Smooth muscle cell (in vitro differentiated cells): Measurements from ENCODE around the gene NPR3. TPM values are rescaled to one million over a fixed set of nuclear protein-coding genes. Genes with fewer than 3 reads are reported as not detected.
A peak's percentile ranks its signal among the peaks of the same experiment; 100 is the strongest.

ENCODE experiments used
- DNase-seq: peaks from one replicate; lab custom pipeline; 2025; ENCODE audit not compliant: unreplicated experiment; lab: John Stamatoyannopoulos, UW
- H2AFZ ChIP-seq: fragments of 200-600 bp; sonication (generic); 2 replicates; pipeline ENCODE4 v1.6.0; 2016; ENCODE audit warnings: antibody characterized with exemption, low read depth, mild to moderate bottlenecking
- H3F3A ChIP-seq: fragments of 200-600 bp; sonication (generic); 2 replicates; pipeline ENCODE4 v1.6.0; 2017; ENCODE audit warnings: antibody characterized with exemption, low read depth
- H3K27ac ChIP-seq: fragments of 200-600 bp; sonication (generic); 2 replicates; pipeline ENCODE4 v1.5.1; 2016; ENCODE audit warnings: low read depth, mild to moderate bottlenecking
- H3K27me3 ChIP-seq: fragments of 200-600 bp; sonication (generic); 2 replicates; pipeline ENCODE4 v1.6.1; 2016; ENCODE audit warnings: low read depth, mild to moderate bottlenecking
- H3K36me3 ChIP-seq: fragments of 200-600 bp; sonication (generic); 2 replicates; pipeline ENCODE4 v1.5.1; 2016; ENCODE audit warnings: low read depth
- H3K4me1 ChIP-seq: fragments of 200-600 bp; sonication (generic); 2 replicates; pipeline ENCODE4 v1.5.1; 2016; ENCODE audit warnings: low read depth
- H3K4me2 ChIP-seq: fragments of 200-600 bp; sonication (generic); 2 replicates; pipeline ENCODE4 v1.6.0; 2016; ENCODE audit warnings: mild to moderate bottlenecking
- H3K4me3 ChIP-seq: fragments of 200-600 bp; sonication (generic); 2 replicates; pipeline ENCODE4 v1.5.1; 2016; ENCODE audit warnings: mild to moderate bottlenecking
- H3K79me2 ChIP-seq: fragments of 200-600 bp; sonication (generic); 2 replicates; pipeline ENCODE4 v1.6.0; 2016; ENCODE audit warnings: low read depth, mild to moderate bottlenecking
- H3K9ac ChIP-seq: fragments of 200-600 bp; sonication (generic); 2 replicates; pipeline ENCODE4 v1.6.0; 2016; ENCODE audit warnings: low read depth
- H3K9me3 ChIP-seq: fragments of 200-600 bp; sonication (generic); replicated peaks from 2 replicates; pipeline ENCODE4 v1.5.1; 2016; ENCODE audit warnings: low read depth
- H4K20me1 ChIP-seq: fragments of 200-600 bp; sonication (generic); 2 replicates; pipeline ENCODE4 v1.6.0; 2016; ENCODE audit warnings: low read depth
- WGBS: methylation state at CpG from one replicate; pipeline ENCODE4 v1.1.7; 2016; ENCODE audit warnings: low lambda C conversion rate; 5-methylcytosine and 5-hydroxymethylcytosine counted together
- polyA plus RNA-seq: library from polyadenylated mRNA; unstranded; fragments of >200 nt; fragmentation: Nextera tagmentation; extraction: Ambion mirVana; gene quantifications from 2 replicates; pipeline ENCODE4 v1.2.1, GENCODE V29; 2016
- total RNA-seq: library from RNA; depleted of rRNA; stranded (reverse); fragments of >200 nt; gene quantifications from 2 replicates; pipeline ENCODE4 v1.2.3, GENCODE V29; 2014
- TF ChIP-seq, protein P1 (sequence below): fragments of 200-600 bp; sonication (generic); IDR thresholded peaks from 2 replicates; pipeline ENCODE4 v1.5.1; 2017; ENCODE audit warnings: borderline replicate concordance, mild to moderate bottlenecking, antibody characterized with exemption; ENCODE audit not compliant: insufficient read depth, poor library complexity, severe bottlenecking

NPR3 gene
- total and polyA plus RNA-seq, 2 experiments from 2014 or later: 2.5 to 5.4 TPM

DNA sequence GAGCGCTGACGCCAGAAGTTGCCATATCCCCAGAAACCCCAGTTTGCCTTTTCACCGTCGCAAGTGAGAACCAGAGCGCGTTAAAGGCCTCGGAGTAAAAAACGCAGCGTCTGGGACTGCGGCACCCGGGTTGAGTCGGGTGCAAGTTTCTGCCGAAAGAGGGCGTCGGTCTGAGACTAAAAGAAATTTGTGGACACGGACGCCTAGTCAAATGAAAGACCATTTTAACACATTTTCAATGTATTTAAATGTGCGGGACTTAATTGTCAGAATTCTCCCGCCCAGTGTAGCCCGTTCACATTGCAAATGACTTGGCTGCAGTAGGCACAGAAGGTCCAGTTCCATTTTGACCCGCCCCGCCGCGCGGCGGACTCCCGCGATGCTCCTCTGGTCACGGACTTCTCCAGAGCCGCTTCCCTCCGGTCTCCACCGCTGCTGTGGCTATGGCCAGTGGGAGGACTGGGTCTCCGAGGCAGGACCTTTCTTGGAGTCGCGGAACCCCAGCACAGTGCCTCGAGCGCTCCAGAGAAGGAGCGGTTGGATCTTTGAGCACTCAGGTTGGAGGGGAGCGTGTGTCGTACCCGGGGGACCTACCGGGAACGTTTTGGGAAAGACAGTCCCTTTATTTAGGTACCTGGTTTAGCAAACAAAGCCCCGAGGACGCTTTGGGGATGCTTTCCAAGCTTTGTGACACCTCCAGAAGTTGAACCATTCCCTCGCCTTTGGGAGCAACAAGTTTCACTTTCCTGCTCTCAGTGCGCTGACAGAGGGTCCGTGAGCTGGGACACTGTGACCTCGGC, 1.2 kb upstream of the NPR3 start:
- TF ChIP-seq, protein P1, sequence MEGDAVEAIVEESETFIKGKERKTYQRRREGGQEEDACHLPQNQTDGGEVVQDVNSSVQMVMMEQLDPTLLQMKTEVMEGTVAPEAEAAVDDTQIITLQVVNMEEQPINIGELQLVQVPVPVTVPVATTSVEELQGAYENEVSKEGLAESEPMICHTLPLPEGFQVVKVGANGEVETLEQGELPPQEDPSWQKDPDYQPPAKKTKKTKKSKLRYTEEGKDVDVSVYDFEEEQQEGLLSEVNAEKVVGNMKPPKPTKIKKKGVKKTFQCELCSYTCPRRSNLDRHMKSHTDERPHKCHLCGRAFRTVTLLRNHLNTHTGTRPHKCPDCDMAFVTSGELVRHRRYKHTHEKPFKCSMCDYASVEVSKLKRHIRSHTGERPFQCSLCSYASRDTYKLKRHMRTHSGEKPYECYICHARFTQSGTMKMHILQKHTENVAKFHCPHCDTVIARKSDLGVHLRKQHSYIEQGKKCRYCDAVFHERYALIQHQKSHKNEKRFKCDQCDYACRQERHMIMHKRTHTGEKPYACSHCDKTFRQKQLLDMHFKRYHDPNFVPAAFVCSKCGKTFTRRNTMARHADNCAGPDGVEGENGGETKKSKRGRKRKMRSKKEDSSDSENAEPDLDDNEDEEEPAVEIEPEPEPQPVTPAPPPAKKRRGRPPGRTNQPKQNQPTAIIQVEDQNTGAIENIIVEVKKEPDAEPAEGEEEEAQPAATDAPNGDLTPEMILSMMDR: peak; percentile 62
- H3K27me3 ChIP-seq: peaks cover 57% of the 10 kb centered on the region
- no peaks in the 10 kb centered on the region for H3F3A ChIP-seq
- H2AFZ ChIP-seq: peak overlapping the region; percentile 66
- no peaks in the 10 kb centered on the region for H4K20me1 ChIP-seq
- H3K79me2 ChIP-seq: no peaks in the 10 kb centered on the region
- no peak overlapping the region for H3K27ac ChIP-seq
- H3K4me3 ChIP-seq: peak overlapping the region; percentile 58
- H3K9ac ChIP-seq: peak overlapping the region; percentile 4
- H3K9me3 ChIP-seq: no peaks in the 10 kb centered on the region
- no peaks in the 10 kb centered on the region for H3K36me3 ChIP-seq
- H3K4me2 ChIP-seq: peak overlapping the region; percentile 94
- 1% methylated on average over 49 of the region's 49 CpGs for WGBS
- DNase-seq: no peak
- H3K4me1 ChIP-seq: peaks cover 37% of the 10 kb centered on the region

DNA sequence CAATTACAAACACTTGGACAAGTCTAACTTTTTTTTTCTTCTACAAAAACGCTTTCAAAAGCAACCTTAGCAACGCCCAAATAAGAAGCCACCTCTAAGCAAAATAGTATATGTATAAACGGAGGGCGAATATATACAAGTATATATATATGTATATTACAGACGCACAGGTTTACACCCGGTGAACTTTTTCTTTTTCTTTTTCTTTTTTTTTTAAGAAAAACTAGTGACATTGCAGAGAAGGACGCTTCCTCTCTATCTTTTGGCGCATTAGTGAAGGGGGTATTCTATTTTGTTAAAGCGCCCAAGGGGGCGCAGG, 200 bp downstream of the NPR3 start:
- Histone ChIP-seq H3F3A (no peaks in the 10 kb centered on the region), H3K4me1 (peaks cover 37% of the 10 kb centered on the region), H4K20me1 (no peaks in the 10 kb centered on the region), H3K4me2 (peak overlapping the region; percentile 94), H3K27ac (no peak overlapping the region), H3K9ac (no peak overlapping the region), H3K79me2 (no peaks in the 10 kb centered on the region), H3K9me3 (no peaks in the 10 kb centered on the region), H3K36me3 (no peaks in the 10 kb centered on the region), H3K4me3 (peak overlapping the region; percentile 58), H2AFZ (no peak overlapping the region), H3K27me3 (peaks cover 67% of the 10 kb centered on the region)
- TF ChIP-seq, protein P1: no peak
- 12% methylated on average over 9 of the region's 10 CpGs for WGBS
- DNase-seq: no peak

GRCh38 chr5:32711681-32712480, 760 bp downstream of the NPR3 start:
- WGBS: 3% methylated on average over 71 of the region's 76 CpGs
- DNase-seq: no peak
- H3K27me3 ChIP-seq: peaks cover 69% of the 10 kb centered on the region
- H3F3A ChIP-seq: no peaks in the 10 kb centered on the region
- H2AFZ ChIP-seq: no peak overlapping the region
- no peak overlapping the region for H3K27ac ChIP-seq
- peak overlapping the region; percentile 94 for H3K4me2 ChIP-seq
- H3K9me3 ChIP-seq: no peaks in the 10 kb centered on the region
- H3K4me3 ChIP-seq: peak overlapping the region; percentile 58
- H4K20me1 ChIP-seq: no peaks in the 10 kb centered on the region
- H3K79me2 ChIP-seq: no peaks in the 10 kb centered on the region
- no peaks in the 10 kb centered on the region for H3K36me3 ChIP-seq
- TF ChIP-seq, protein P1: no peak
- no peak overlapping the region for H3K9ac ChIP-seq
- H3K4me1 ChIP-seq: peaks cover 37% of the 10 kb centered on the region
